Measurements from ENCODE around the gene ACSL1. TPM values are rescaled to one million over a fixed set of nuclear protein-coding genes. Genes with fewer than 3 reads are reported as not detected.

The ACSL1 gene
- total and polyA plus RNA-seq, 2 of the 8 experiments (the other 6 are each of a cell fraction or from before 2014, with no cell fraction given): 2.3 to 8.7 TPM

- Histone ChIP-seq H2BK5ac (ENCODE audit: low read depth, low read length) (no peak overlapping the region), H3K18ac (ENCODE audit: extremely low read depth, low read length) (no peak overlapping the region), H3K79me2 (ENCODE audit: control insufficient read depth in 1 of 2, insufficient read depth in 2 of 2, low read length in 2 of 2) (no peaks in the 10 kb centered on the region), H3K23me2 (ENCODE audit: low read depth, low read length) (no peaks in the 10 kb centered on the region), H3K56ac (replicated peaks; ENCODE audit: insufficient read length, low read depth, low read length) (no peak overlapping the region), H2AK5ac (ENCODE audit: low read depth, low read length) (no peak overlapping the region), H3K4ac (replicated peaks; ENCODE audit: insufficient read length, low read depth, low read length) (no peak overlapping the region), H3K14ac (ENCODE audit: insufficient read length) (no peak overlapping the region), H4K5ac (ENCODE audit: insufficient read length, low read depth, low read length) (no peak overlapping the region), H3K79me1 (ENCODE audit: low read depth, low read length) (no peaks in the 10 kb centered on the region), H3K23ac (ENCODE audit: insufficient read length) (no peak overlapping the region), H2BK20ac (ENCODE audit: low read length) (no peak overlapping the region), H2BK12ac (ENCODE audit: low read depth, low read length) (no peak overlapping the region), H2AFZ (ENCODE audit: low read length) (no peak overlapping the region), H3K4me3 (ENCODE audit: extremely low read depth in 1 of 4, insufficient read depth in 2 of 4, low read depth in 3 of 4, low read length in 4 of 4) (no peak overlapping the region), H3K4me1 (replicated peaks in 1 of 4; ENCODE audit: control insufficient read depth in 3 of 4, insufficient read depth in 4 of 4, low read length in 3 of 4) (peaks cover 0 to 8% (median 2%) of the 10 kb centered on the region in 4 experiments; a peak in 3 of 7 replicates), H3K9me3 (ENCODE audit: insufficient read depth in 2 of 2, low read depth in 1 of 2, low read length in 1 of 2) (no peaks in the 10 kb centered on the region), H3K9ac (replicated peaks in 1 of 4; ENCODE audit: extremely low read depth in 1 of 4, low read depth in 3 of 4, low read length in 3 of 4) (no peak overlapping the region), H4K91ac (replicated peaks; ENCODE audit: insufficient read length, low read length) (no peak overlapping the region), H4K20me1 (replicated peaks in 1 of 2; ENCODE audit: control insufficient read depth in 1 of 2, insufficient read depth in 2 of 2, low read length in 2 of 2) (no peaks in the 10 kb centered on the region), H3K36me3 (ENCODE audit: control insufficient read depth in 2 of 4, insufficient read depth in 4 of 4, low read length in 3 of 4) (no peaks in the 10 kb centered on the region), H3K4me2 (ENCODE audit: insufficient read depth in 1 of 2, low read depth in 2 of 2, low read length in 2 of 2) (no peak overlapping the region), H2BK15ac (ENCODE audit: low read length) (no peak overlapping the region), H3K27ac (ENCODE audit: low read depth, low read length) (no peak overlapping the region), H2BK120ac (replicated peaks; ENCODE audit: low read depth, low read length) (no peak overlapping the region), H3K27me3 (replicated peaks in 1 of 4; ENCODE audit: control insufficient read depth in 3 of 4, extremely low read depth in 1 of 4, insufficient read depth in 3 of 4, low read length in 3 of 4) (no peaks in the 10 kb centered on the region), H4K8ac (ENCODE audit: extremely low read depth, insufficient read depth, low read length) (no peak overlapping the region)
- CTCF ChIA-PET (ENCODE audit: partially characterized antibody): interaction anchor here (0.6 kb wide), 2 partner anchors 12 to 49 kb away, joined by 3 read pairs; no protein-coding TSS in a partner anchor
- POLR2A ChIA-PET (ENCODE audit: partially characterized antibody): no interaction called here
- TF ChIP-seq SIN3A (conservative IDR thresholded peaks at IDR 0.05 in 1 of 2, IDR thresholded peaks at IDR 0.05 in 1 of 2; ENCODE audit: low read depth in 1 of 2, low read length in 2 of 2) (no peak), POLR2AphosphoS5 (IDR thresholded peaks at IDR 0.05; ENCODE audit: low read depth, low read length) (no peak)
- WGBS, 2 experiments (ENCODE audit: extremely low coverage in 1 of 2, insufficient coverage in 1 of 2, insufficient read length in 1 of 2, insufficient replicate concordance in 2 of 2, low coverage in 1 of 2, low lambda C conversion rate in 2 of 2, missing lambda C conversion rate in 1 of 2): 90% methylated on average over 9 of the region's 9 CpGs; no CpG with 5 or more reads in 1 of the 2 experiments
- FAIRE-seq (no peak), DNase-seq (ENCODE audit: low read depth in 1 of 2, low spot score in 2 of 2) (no peak)
Measured at GRCh38 chr4:184796906-184797305, 28.9 kb downstream of the ACSL1 start.

All from H1 (cell line).